ENCODE data around the gene ERC2.

The ERC2 gene

GRCh38 chr3:55525436-55525835 is 942.8 kb downstream of the ERC2 start:
- Mint-ChIP-seq H3K4me1 (ENCODE audit: low read depth) (no peaks in the 10 kb centered on the region), H3K4me3 (no peak overlapping the region), H3K27ac (no peak overlapping the region), H3K27me3 (no peaks in the 10 kb centered on the region), H3K9me3 (ENCODE audit: low read depth) (no peaks in the 10 kb centered on the region), H3K36me3 (no peaks in the 10 kb centered on the region)

- no peak overlapping the region for H3K4me3 Mint-ChIP-seq
- H3K4me1 Mint-ChIP-seq (ENCODE audit: low read depth): no peaks in the 10 kb centered on the region
- H3K27me3 Mint-ChIP-seq: no peaks in the 10 kb centered on the region
- no peaks in the 10 kb centered on the region for H3K36me3 Mint-ChIP-seq
- H3K27ac Mint-ChIP-seq: no peak overlapping the region
- H3K9me3 Mint-ChIP-seq (ENCODE audit: low read depth): no peaks in the 10 kb centered on the region
Measured at GRCh38 chr3:55524565-55525244, 943.6 kb downstream of the ERC2 start.

- no peaks in the 10 kb centered on the region for H3K9me3 Mint-ChIP-seq (ENCODE audit: low read depth)
- no peaks in the 10 kb centered on the region for H3K36me3 Mint-ChIP-seq
- H3K27me3 Mint-ChIP-seq: no peaks in the 10 kb centered on the region
- H3K27ac Mint-ChIP-seq: no peak overlapping the region
- H3K4me3 Mint-ChIP-seq: no peak overlapping the region
- no peaks in the 10 kb centered on the region for H3K4me1 Mint-ChIP-seq (ENCODE audit: low read depth)
Measured at GRCh38 chr3:55523471-55523870, 944.8 kb downstream of the ERC2 start.

- Mint-ChIP-seq H3K36me3 (no peaks in the 10 kb centered on the region), H3K27me3 (no peaks in the 10 kb centered on the region), H3K4me1 (ENCODE audit: low read depth) (no peaks in the 10 kb centered on the region), H3K9me3 (ENCODE audit: low read depth) (no peaks in the 10 kb centered on the region), H3K27ac (no peak overlapping the region), H3K4me3 (no peak overlapping the region)
Measured at GRCh38 chr3:55521738-55522421, 946.4 kb downstream of the ERC2 start.

DNA sequence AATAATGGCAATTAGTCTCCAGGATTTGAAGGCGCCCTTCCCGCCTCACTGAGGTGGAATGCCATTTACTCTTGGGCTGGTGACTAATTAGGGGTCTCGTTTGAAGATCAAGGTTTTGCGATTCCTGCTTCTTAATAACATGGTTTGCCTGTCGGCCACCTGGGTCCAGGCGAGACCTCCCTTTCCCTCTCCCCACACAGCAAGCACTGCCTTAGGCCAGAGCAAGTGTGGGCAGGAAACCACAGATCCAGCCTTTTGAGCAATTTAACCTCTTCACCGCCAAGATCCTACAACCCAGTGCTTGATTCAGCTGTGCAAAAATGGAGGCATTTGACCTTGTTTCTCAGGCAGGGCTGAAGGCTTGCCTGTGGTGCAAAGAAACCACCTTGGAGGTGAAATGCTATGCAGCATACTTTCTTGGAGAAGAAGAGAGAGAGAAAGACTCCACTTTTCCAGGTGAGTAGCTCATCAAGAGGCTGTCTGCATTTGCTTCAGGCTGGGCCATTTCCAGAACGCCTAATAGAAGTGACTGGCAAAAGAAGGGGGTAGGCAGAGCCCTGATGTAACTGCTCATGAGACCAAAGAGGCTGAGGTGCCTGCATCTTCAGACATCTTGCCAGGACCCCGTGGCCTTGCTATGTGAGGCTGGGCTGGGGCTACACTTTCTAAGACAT is 947.1 kb downstream of the ERC2 start:
- Mint-ChIP-seq H3K27ac (no peak overlapping the region), H3K4me1 (ENCODE audit: low read depth) (no peaks in the 10 kb centered on the region), H3K27me3 (no peaks in the 10 kb centered on the region), H3K9me3 (ENCODE audit: low read depth) (no peaks in the 10 kb centered on the region), H3K4me3 (no peak overlapping the region), H3K36me3 (no peaks in the 10 kb centered on the region)

GRCh38 chr3:55519019-55519418 is 949.2 kb downstream of the ERC2 start:
- no peak overlapping the region for H3K27ac Mint-ChIP-seq
- no peaks in the 10 kb centered on the region for H3K36me3 Mint-ChIP-seq
- H3K4me1 Mint-ChIP-seq (ENCODE audit: low read depth): no peaks in the 10 kb centered on the region
- peaks cover 2% of the 10 kb centered on the region for H3K27me3 Mint-ChIP-seq
- H3K9me3 Mint-ChIP-seq (ENCODE audit: low read depth): no peaks in the 10 kb centered on the region
- H3K4me3 Mint-ChIP-seq: no peak overlapping the region

DNA sequence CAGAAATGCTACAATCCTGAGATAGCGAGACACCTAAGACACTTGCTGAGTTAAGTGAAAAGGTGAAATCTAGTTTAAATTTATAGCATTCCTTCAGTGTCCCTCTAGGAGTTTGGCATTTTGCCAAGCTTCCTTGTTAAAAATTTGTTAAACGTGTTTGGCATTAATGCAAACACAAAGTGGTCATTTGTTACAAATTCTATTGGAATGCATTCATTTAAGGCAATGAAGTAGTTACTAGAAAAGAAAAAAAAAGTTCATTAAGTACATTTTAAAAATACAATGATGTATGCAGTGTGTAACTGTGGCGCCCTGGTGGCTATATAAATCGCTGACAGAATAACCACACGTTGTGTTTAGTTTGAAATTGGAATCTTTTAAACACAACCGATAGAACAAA is 949.8 kb downstream of the ERC2 start:
- peaks cover 2% of the 10 kb centered on the region for H3K27me3 Mint-ChIP-seq
- no peak overlapping the region for H3K27ac Mint-ChIP-seq
- H3K4me1 Mint-ChIP-seq (ENCODE audit: low read depth): no peaks in the 10 kb centered on the region
- H3K4me3 Mint-ChIP-seq: no peak overlapping the region
- no peaks in the 10 kb centered on the region for H3K9me3 Mint-ChIP-seq (ENCODE audit: low read depth)
- H3K36me3 Mint-ChIP-seq: no peaks in the 10 kb centered on the region

DNA sequence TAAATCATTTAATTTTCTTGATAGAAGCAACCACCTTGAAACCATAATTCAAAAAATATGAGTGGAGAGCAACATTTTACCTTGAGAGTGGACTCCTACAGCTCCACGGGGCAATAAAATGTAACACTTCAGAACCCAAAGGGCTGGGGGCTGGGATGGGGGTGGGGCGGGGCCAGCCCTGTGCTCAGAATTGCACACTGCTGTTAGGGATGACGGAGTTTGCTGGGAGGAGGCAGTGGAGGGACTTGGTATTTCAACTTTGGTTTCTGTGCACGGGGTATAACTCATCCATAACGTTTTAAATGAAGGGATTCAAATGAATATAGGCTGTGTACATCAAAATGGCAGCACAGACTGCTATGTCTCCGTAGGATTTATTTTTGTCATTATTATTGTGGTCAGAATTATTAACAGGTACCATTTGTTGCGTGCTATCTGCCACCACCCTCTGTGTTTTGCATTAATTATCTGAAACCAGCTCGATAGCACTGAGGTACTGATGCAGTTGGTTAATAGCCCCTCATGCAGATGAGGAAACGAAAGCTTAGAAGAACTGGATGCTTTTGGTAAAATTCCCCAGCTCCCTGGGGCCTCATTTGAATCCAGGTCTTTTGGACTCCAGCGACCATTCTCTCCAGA is 951.8 kb downstream of the ERC2 start:
- peaks cover 2% of the 10 kb centered on the region for H3K27me3 Mint-ChIP-seq
- no peak overlapping the region for H3K4me3 Mint-ChIP-seq
- no peaks in the 10 kb centered on the region for H3K36me3 Mint-ChIP-seq
- H3K4me1 Mint-ChIP-seq (ENCODE audit: low read depth): no peaks in the 10 kb centered on the region
- H3K27ac Mint-ChIP-seq: no peak overlapping the region
- no peaks in the 10 kb centered on the region for H3K9me3 Mint-ChIP-seq (ENCODE audit: low read depth)

GRCh38 chr3:55515550-55516246 is 952.6 kb downstream of the ERC2 start:
- Mint-ChIP-seq H3K4me3 (no peak overlapping the region), H3K9me3 (ENCODE audit: low read depth) (no peaks in the 10 kb centered on the region), H3K27me3 (peaks cover 2% of the 10 kb centered on the region), H3K27ac (no peak overlapping the region), H3K36me3 (no peaks in the 10 kb centered on the region), H3K4me1 (ENCODE audit: low read depth) (no peaks in the 10 kb centered on the region)

DNA sequence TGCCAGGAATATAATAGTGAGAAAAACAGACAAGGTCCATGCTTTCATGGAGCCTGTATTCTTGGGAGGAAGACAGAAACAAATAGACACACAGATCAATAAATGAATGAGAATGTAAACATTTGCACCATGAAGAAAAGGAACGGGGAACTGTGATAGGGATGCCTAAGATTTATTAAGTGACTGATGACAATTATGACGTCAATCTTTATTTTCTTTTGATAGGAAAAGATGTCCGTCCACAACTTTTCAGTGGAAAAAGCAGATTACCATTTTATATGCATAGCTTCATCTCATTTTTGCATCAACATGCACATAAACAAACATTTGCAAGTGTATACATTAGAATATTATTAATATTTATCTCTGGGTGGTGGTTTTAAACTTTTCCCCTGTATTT is 953.3 kb downstream of the ERC2 start:
- Mint-ChIP-seq H3K27me3 (peaks cover 2% of the 10 kb centered on the region), H3K27ac (no peak overlapping the region), H3K4me1 (ENCODE audit: low read depth) (no peaks in the 10 kb centered on the region), H3K4me3 (no peak overlapping the region), H3K36me3 (no peaks in the 10 kb centered on the region), H3K9me3 (ENCODE audit: low read depth) (no peaks in the 10 kb centered on the region)

- Mint-ChIP-seq H3K36me3 (no peaks in the 10 kb centered on the region), H3K9me3 (ENCODE audit: low read depth) (no peaks in the 10 kb centered on the region)
Measured at GRCh38 chr3:55512571-55513343, 955.5 kb downstream of the ERC2 start.

DNA sequence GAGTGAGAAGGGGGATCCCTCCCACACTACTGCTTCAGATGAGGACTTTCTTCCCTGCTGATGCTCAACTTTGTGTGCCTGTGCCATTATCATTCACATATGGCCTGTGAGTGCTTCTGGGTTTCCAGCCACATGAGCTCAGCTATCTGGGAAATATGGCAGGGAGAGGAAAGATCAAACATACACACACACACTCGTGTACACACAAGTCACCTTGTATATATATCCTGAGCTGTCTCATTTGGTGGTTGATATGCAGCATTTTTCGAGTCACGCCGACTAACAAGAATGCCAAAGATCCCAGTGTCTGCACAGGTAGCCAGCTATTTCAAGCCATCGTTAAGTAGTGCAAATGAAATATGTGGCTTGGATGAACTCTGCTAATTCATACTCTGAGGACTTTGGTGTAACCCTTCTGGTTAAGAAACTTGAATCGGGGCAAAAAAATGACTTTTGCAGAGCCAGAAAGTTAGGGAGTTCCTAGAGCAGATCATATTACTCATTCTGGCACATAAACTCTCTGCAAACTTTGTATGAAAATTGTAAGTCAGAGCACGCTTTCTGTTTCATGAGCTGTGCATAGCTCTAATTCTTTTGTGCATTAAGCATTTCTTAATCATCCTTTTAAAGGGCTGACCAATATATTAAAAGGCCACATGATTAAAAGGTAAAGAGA is 956.2 kb downstream of the ERC2 start:
- no peaks in the 10 kb centered on the region for H3K36me3 Mint-ChIP-seq
- no peak overlapping the region for H3K4me3 Mint-ChIP-seq
- H3K4me1 Mint-ChIP-seq (ENCODE audit: low read depth): no peaks in the 10 kb centered on the region
- H3K9me3 Mint-ChIP-seq (ENCODE audit: low read depth): no peaks in the 10 kb centered on the region
- peaks cover 5% of the 10 kb centered on the region for H3K27me3 Mint-ChIP-seq
- H3K27ac Mint-ChIP-seq: no peak overlapping the region

More at GRCh38 chr3:55512571-55513343, 955.5 kb downstream of the ERC2 start:
- H3K27me3 Mint-ChIP-seq: peaks cover 2% of the 10 kb centered on the region
- H3K4me1 Mint-ChIP-seq (ENCODE audit: low read depth): no peaks in the 10 kb centered on the region
- no peak overlapping the region for H3K4me3 Mint-ChIP-seq
- H3K27ac Mint-ChIP-seq: no peak overlapping the region

DNA sequence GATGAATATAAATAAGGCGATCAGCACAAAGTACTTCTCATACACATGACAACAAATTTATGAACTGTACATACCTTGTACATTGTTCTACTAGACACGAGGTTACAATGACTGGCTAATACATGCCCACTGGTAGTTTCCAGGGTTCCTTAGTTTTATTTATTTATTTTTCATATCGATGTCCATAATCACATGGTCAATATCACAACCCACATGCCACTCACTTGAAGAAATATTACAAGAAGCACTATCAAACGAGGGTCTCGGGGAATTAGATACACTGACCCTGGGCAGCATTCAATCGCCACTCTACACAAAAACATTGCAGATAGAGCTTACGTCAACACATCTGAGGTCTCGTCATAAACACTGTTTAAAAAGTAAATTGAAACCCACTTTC is 959.9 kb downstream of the ERC2 start:
- Mint-ChIP-seq H3K36me3 (no peaks in the 10 kb centered on the region), H3K27me3 (peaks cover 2% of the 10 kb centered on the region), H3K27ac (no peak overlapping the region), H3K4me3 (no peak overlapping the region), H3K9me3 (ENCODE audit: low read depth) (no peaks in the 10 kb centered on the region), H3K4me1 (ENCODE audit: low read depth) (no peaks in the 10 kb centered on the region)

DNA sequence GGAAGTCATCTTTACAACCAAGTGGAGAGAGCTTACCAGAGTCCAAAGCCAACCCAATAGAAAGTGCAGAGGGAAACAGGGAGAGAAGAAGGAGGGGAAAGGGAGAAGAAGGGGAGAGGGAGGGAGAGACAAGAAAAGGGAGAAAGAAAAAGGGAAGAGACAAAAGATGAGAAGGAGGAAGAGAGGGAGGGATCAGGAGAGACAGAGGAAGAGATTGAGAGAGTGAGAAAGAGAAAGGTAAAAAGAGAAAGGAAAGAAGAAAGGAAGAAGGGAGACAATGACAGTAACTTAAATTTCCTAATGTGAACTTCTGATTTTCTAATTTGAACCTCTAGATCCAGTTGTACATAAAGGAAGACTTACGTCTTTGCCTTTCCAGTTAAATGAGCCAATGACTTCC is 960.5 kb downstream of the ERC2 start:
- Mint-ChIP-seq H3K27ac (no peak overlapping the region), H3K4me3 (no peak overlapping the region), H3K4me1 (ENCODE audit: low read depth) (no peaks in the 10 kb centered on the region), H3K27me3 (peaks cover 2% of the 10 kb centered on the region), H3K9me3 (ENCODE audit: low read depth) (no peaks in the 10 kb centered on the region), H3K36me3 (no peaks in the 10 kb centered on the region)

All from activated naive CD8-positive, alpha-beta T cell (primary cell).